Fibroblast of skin of left biceps (primary cell): Measurements from ENCODE around the gene BEND5.

Experiments
- DNase-seq, 2 experiments: peaks; one replicate each; pipeline ENCODE4 v3.0.0-alpha.2; 2013; ENCODE audit warnings: low read depth in 2 of 2

BEND5 gene

GRCh38 chr1:48720929-48721328, 55.8 kb downstream of the BEND5 start:
- no peak for DNase-seq

- no peak for DNase-seq
Observed at GRCh38 chr1:48718705-48719104, 58.0 kb downstream of the BEND5 start.

GRCh38 chr1:48718116-48718630, 58.5 kb downstream of the BEND5 start:
- no peak for DNase-seq

- no peak for DNase-seq
Observed at GRCh38 chr1:48717082-48717481, 59.6 kb downstream of the BEND5 start.

GRCh38 chr1:48715921-48716320, 60.8 kb downstream of the BEND5 start:
- DNase-seq = no peak

- no peak for DNase-seq
Observed at GRCh38 chr1:48710915-48711314, 65.8 kb downstream of the BEND5 start.

GRCh38 chr1:48710318-48710717, 66.4 kb downstream of the BEND5 start:
- no peak for DNase-seq

GRCh38 chr1:48704736-48705135, 72.0 kb downstream of the BEND5 start:
- DNase-seq = no peak

GRCh38 chr1:48701445-48701844, 75.2 kb downstream of the BEND5 start:
- DNase-seq = no peak

GRCh38 chr1:48697066-48697707, 79.5 kb downstream of the BEND5 start:
- peak in 1 of 2 experiments; percentile 2 for DNase-seq

GRCh38 chr1:48695161-48695560, 81.5 kb downstream of the BEND5 start:
- DNase-seq = no peak

- DNase-seq = no peak
Observed at GRCh38 chr1:48693674-48694320, 82.9 kb downstream of the BEND5 start.

- no peak for DNase-seq
Observed at GRCh38 chr1:48693180-48693579, 83.5 kb downstream of the BEND5 start.

- no peak for DNase-seq
Observed at GRCh38 chr1:48692235-48692634, 84.5 kb downstream of the BEND5 start.

- no peak for DNase-seq
Observed at GRCh38 chr1:48691429-48692001, 85.2 kb downstream of the BEND5 start.

- no peak for DNase-seq
Observed at GRCh38 chr1:48688102-48688760, 88.5 kb downstream of the BEND5 start.

GRCh38 chr1:48687282-48688045, 89.2 kb downstream of the BEND5 start:
- no peak for DNase-seq

GRCh38 chr1:48686159-48686558, 90.5 kb downstream of the BEND5 start:
- no peak for DNase-seq

GRCh38 chr1:48684381-48684780, 92.3 kb downstream of the BEND5 start:
- DNase-seq = no peak

GRCh38 chr1:48683839-48684238, 92.9 kb downstream of the BEND5 start:
- no peak for DNase-seq

- DNase-seq = peak in 1 of 2 experiments; percentile 3
Observed at GRCh38 chr1:48681476-48682305, 95.0 kb downstream of the BEND5 start.
